ENCODE data around the gene OR52I2. TPM values are rescaled to one million over a fixed set of nuclear protein-coding genes. Genes with fewer than 3 reads are reported as not detected.

OR52I2 gene
- polyA plus RNA-seq, 1 of the 3 experiments (the other 2 are of a cell fraction) = not detected

DNA sequence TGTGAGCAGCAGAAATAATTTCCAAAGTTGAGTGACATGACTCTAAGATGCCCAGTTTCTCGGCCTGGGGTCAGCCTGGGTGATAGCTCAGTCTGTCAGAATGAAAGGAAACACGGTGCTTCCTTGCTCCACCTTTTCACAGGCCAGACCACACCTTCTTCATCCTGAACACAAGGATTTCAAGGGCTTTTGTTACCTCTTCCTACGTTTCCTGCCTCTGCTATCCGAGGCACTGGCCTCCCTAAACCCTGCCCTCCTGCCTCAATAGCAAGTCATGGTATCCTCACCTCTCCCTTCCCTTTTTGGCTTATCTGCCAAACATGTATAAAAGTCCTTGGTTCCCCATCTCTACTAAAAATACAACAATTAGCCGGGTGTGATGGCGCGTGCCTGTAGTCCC is 60.5 kb downstream of the OR52I2 start:
- H3K79me2 ChIP-seq (ENCODE audit: insufficient read depth) = no peaks in the 10 kb centered on the region
- no peak for DNase-seq

More for the DNA sequence above, 60.5 kb downstream of the OR52I2 start:
- no peak overlapping the region for H3K4me3 ChIP-seq (ENCODE audit: low read depth in 2 of 2, low read length in 1 of 2)
- no peak overlapping the region for H2AFZ ChIP-seq (ENCODE audit: low read depth)
- H3K9ac ChIP-seq = no peak overlapping the region
- ChIA-PET CTCF (interaction anchor here (1.0 kb wide), 1 partner anchor 15 kb away, joined by 3 read pairs; no protein-coding TSS in a partner anchor), POLR2A (no interaction called here)
- no peaks in the 10 kb centered on the region for H3K9me3 ChIP-seq
- H3K9me2 ChIP-seq = no peaks in the 10 kb centered on the region
- no peaks in the 10 kb centered on the region for H3F3A ChIP-seq (replicated peaks; ENCODE audit: insufficient read depth)
- H4K20me1 ChIP-seq (ENCODE audit: insufficient read depth) = no peaks in the 10 kb centered on the region
- WGBS (ENCODE audit: low lambda C conversion rate) = 9% methylated on average over 7 of the region's 7 CpGs
- no peak overlapping the region for H3K4me2 ChIP-seq
- TF ChIP-seq TEAD4 (IDR thresholded peaks at IDR 0.05; ENCODE audit: borderline replicate concordance, insufficient read depth) (no peak), EP300 (IDR thresholded peaks at IDR 0.05; ENCODE audit: borderline replicate concordance in 1 of 2, low read depth in 1 of 2, low read length in 1 of 2) (no peak), MEF2A (IDR thresholded peaks at IDR 0.05; ENCODE audit: borderline replicate concordance, low read depth) (no peak), ELF1 (IDR thresholded peaks at IDR 0.05) (no peak), NFIC (IDR thresholded peaks at IDR 0.05; ENCODE audit: borderline replicate concordance) (no peak), FOXM1 (IDR thresholded peaks at IDR 0.05; ENCODE audit: low read depth) (no peak), POLR2AphosphoS5 (IDR thresholded peaks at IDR 0.05; ENCODE audit: low read depth, low read length) (no peak), RXRA (IDR thresholded peaks at IDR 0.05; ENCODE audit: borderline replicate concordance, low read depth) (no peak), EZH2phosphoT487 (IDR thresholded peaks at IDR 0.05; ENCODE audit: borderline replicate concordance, low read depth) (no peak)
- no peaks in the 10 kb centered on the region; a peak in 1 of 4 replicates for H3K4me1 ChIP-seq (ENCODE audit: control insufficient read depth in 1 of 2, insufficient read depth in 2 of 2, low read depth in 1 of 2, low read length in 1 of 2)
- peaks cover 28% of the 10 kb centered on the region for H3K27me3 ChIP-seq (ENCODE audit: insufficient read depth)
- H3K36me3 ChIP-seq (replicated peaks in 1 of 2; ENCODE audit: control insufficient read depth in 1 of 2, insufficient read depth in 2 of 2, low read length in 1 of 2) = no peaks in the 10 kb centered on the region
- no peak overlapping the region for H3K27ac ChIP-seq (ENCODE audit: low read depth in 2 of 2, low read length in 1 of 2)

Other genes starting within 250 kb of the OR52I2 start
- not detected in 2 replicates for gene OR52B4, start 213.4 kb upstream of the OR52I2 start, polyA plus RNA-seq (2012; rRNA removed)
- gene TRIM21, start 188.0 kb upstream of the OR52I2 start, polyA plus RNA-seq (2012; rRNA removed) = 11.0 and 12.5 TPM in 2 replicates
- gene OR52K2, start 132.4 kb upstream of the OR52I2 start, polyA plus RNA-seq (2012; rRNA removed) = not detected in 2 replicates
- gene OR52K1, start 99.1 kb upstream of the OR52I2 start, polyA plus RNA-seq (2012; rRNA removed) = not detected in 2 replicates
- gene OR52M1, start 36.6 kb upstream of the OR52I2 start, polyA plus RNA-seq (2012; rRNA removed) = not detected in 2 replicates
- gene OR52I1, start 12.3 kb downstream of the OR52I2 start, polyA plus RNA-seq (2012; rRNA removed) = not detected in 2 replicates
- gene TRIM68, start 26.5 kb downstream of the OR52I2 start, polyA plus RNA-seq (2012; rRNA removed) = 4.9 and 6.1 TPM in 2 replicates
- not detected in 2 replicates for gene OR51D1, start 55.7 kb downstream of the OR52I2 start, polyA plus RNA-seq (2012; rRNA removed)
- not detected in 2 replicates for gene OR51E1, start 62.2 kb downstream of the OR52I2 start, polyA plus RNA-seq (2012; rRNA removed)
- gene OR51E2, start 116.1 kb downstream of the OR52I2 start, polyA plus RNA-seq (2012; rRNA removed) = 0.03 TPM in 1 of 2 replicates, not detected in the other
- not detected in 2 replicates for gene MMP26, start 123.0 kb downstream of the OR52I2 start, polyA plus RNA-seq (2012; rRNA removed)
- not detected in 2 replicates for gene OR51F1, start 188.2 kb downstream of the OR52I2 start, polyA plus RNA-seq (2012; rRNA removed)
- gene OR52R1, start 222.6 kb downstream of the OR52I2 start, polyA plus RNA-seq (2012; rRNA removed) = not detected in 2 replicates
- not detected in 2 replicates for gene OR51F2, start 239.6 kb downstream of the OR52I2 start, polyA plus RNA-seq (2012; rRNA removed)

Data from SK-N-SH (cell line).